Stimulated activated CD8-positive, alpha-beta memory T cell treated with anti-CD3 and anti-CD28 coated beads, Interleukin-7, amount 100 ng/mL, for 48 hours (primary cell): Measurements from ENCODE around the gene PPP1R8.
"Not testable (repeated sequence)": the region's sequence is repeated elsewhere in the genome, so short reads cannot be mapped to it uniquely, and the experiment has no call there.

Source experiments
- DNase-seq, 2 donors: peaks; one replicate each; pipeline ENCODE4 v3.0.0-alpha.2; 2020; ENCODE audit warnings: low read depth in 1 of 2; ENCODE audit errors: extremely low read depth in 1 of 2

Gene PPP1R8

DNA sequence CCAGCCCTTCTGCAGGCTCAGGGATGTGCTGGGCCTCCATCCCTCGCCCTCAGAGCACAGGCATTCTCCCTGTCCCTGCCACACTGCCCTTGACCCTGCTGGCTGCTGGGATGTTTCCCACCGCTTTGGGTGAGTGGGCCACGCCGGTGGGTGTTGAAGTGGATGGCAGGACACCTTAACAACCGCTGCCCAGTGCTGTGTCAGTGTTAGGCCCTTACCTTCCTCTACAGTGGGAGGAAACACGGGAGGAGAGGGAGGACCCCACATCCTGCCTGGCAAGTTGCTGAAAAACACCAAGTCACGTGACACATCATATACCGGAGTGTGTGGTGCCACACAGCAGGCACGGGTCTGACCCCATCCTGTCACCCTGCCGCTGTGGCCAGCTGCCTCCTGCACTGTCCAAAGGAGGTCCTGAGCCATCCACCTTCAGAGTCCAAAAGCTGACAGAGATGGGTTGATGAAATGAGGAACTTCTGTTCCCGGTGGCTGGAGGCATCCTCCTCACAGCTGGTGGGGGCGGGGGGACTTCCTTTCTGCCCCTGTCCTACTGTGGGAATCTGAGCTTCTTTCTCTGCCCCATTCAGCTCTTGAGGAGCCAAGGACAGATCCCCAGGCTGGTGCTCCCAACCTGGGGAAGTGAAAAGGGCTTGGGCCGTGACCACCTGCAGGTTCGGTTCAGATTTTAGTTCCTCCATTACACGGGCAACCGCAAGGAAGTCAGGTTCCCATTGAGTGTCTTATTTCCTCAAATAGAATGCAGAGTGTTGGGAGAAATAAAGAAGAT lies 38.5 kb downstream of the PPP1R8 start:
- peak in 1 of 2 donors; percentile 60 for DNase-seq

DNA sequence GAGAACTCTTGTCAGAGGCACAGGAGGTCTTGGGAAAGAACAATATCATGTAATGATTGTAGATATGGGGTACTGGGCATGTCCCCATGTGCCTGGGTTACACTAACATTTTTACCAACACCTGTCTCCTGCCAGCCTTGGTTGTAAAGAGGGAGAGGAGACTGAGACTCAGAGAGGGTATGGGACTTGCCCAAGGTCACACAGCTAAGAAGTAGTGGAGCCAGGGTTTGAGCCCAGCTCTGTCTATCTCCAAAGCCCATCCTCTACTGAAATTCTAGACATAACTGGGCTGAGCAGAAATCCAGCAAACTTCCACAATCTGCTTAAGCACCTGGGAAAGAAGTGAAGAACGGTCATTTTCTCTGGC lies 39.1 kb downstream of the PPP1R8 start:
- DNase-seq = no peak

DNA sequence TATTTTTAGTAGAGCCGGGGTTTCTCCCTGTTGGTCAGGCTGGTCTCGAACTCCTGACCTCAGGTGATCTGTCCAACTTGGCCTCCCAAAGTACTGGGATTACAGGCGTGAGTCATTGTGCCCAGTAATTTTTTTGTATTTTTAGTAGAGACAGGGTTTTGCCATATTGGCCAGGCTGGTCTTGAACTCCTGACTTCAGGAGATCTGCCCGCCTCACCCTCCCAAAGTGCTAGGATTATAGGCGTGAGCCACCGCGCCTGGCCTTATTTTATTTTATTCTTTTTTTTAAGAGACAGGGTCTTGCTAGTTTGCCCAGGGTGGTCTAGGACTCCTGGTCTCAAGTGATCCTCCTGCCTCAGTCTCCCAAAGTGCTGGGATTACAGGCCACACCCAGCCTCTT lies 40.5 kb downstream of the PPP1R8 start:
- not testable (repeated sequence) for DNase-seq

GRCh38 chr1:27872059-27872801 lies 41.6 kb downstream of the PPP1R8 start, which contains the start of gene THEMIS2:
TSS of gene THEMIS2 (plus strand) at chr1:27872544. CDS start at chr1:27872572, 28 bp downstream.
- peak; percentile 57 to 71 for DNase-seq

GRCh38 chr1:27872802-27873551 lies 42.4 kb downstream of the PPP1R8 start:
- DNase-seq = no peak

DNA sequence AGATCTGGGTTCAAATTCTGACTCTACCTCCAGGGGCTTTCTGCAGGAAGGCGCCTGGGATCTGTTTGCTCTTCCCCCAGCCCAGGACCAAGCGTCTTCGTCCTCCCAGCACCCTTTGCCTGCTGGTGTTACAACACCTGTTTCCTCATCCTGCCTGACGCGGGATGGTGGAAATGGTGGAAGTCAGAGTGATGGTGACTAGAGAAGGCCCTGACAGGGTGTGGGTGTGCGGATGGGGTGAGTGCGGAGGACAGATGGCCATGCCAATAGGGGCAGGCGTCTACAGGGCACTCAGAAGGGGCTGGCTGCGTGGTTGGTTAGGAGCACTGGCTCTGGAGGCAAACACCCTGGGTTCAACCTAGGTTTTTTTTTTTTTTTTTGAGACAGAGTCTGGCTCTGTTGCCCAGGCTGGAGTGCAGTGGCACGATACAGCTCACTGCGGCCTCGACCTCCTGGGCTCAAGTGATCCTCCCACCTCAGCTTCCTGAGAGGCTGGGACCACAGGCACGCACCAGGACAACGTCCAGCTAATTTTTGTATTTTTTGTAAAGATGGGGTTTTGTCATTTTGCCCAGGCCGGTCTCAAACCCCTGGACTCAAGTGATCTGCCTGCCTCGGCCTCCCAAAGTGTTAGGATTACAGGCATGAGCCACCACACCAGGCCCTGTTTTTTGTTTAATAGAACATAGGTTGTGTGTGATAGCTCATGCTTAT lies 43.2 kb downstream of the PPP1R8 start:
- DNase-seq = no peak

GRCh38 chr1:27876341-27877114 lies 45.9 kb downstream of the PPP1R8 start:
- no peak for DNase-seq

- no peak for DNase-seq
Measured at GRCh38 chr1:27877115-27877416, 46.5 kb downstream of the PPP1R8 start.

- no peak for DNase-seq
Measured at GRCh38 chr1:27878039-27878438, 47.5 kb downstream of the PPP1R8 start.

DNA sequence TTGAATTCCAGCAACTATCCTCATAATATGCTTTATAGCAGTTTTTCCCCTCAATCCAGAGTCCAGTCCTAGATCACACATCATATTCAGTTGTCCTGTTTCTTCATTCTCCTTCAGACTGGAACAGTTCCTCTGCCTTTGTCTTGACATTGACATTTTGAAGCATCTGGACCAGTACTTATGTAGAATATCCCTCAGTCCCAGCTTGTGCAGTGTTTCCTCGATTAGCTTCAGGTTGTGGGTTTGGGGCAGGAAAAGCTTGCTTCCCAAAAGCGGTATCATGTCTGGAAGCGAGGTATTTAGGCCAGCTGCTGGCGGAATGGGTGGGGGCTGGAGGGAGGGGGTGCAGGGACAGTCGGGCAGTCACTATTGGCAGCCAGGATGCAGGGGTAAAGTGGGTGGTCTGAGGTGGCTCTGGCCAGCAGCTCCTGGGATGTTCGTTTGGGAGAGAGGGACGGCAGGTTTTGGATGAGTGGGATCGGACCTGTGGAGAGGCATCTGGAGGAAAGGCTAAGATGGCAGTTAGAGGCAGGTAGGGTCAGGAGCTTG lies 48.3 kb downstream of the PPP1R8 start:
- DNase-seq = no peak

- no peak for DNase-seq
Measured at GRCh38 chr1:27879374-27880082, 48.9 kb downstream of the PPP1R8 start.

DNA sequence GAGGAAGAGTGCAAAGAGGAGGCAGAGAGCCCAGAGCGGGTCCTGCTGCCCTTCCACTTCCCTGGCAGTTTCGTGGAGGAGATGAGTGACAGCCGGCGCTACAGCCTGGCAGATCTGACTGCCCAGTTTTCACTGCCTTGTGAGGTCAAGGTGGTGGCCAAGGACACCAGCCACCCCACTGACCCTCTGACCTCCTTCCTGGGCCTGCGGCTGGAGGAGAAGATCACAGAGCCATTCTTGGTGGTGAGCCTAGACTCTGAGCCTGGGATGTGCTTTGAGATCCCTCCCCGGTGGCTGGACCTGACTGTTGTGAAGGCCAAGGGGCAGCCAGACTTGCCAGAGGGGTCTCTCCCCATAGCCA lies 51.9 kb downstream of the PPP1R8 start:
- no peak for DNase-seq

DNA sequence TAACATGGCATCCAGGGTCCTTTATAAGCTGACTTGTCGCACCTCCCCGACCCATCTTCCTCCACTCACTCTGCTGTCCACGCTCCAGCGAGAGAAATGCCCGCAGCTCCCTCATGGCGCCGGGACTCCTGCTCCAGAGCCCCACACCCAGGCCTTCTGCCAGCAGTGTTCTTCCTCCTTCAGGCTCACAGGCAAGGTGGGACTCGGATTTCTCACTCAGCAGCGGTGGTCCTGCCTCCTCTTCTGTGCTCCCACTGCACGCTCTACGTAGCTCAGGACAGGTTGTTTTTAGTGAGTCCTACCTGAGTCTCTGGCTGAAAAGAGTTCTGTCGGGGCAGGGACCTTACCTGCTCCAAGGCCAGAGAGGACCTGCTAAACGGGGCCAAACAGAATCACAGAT lies 53.0 kb downstream of the PPP1R8 start:
- no peak for DNase-seq

DNA sequence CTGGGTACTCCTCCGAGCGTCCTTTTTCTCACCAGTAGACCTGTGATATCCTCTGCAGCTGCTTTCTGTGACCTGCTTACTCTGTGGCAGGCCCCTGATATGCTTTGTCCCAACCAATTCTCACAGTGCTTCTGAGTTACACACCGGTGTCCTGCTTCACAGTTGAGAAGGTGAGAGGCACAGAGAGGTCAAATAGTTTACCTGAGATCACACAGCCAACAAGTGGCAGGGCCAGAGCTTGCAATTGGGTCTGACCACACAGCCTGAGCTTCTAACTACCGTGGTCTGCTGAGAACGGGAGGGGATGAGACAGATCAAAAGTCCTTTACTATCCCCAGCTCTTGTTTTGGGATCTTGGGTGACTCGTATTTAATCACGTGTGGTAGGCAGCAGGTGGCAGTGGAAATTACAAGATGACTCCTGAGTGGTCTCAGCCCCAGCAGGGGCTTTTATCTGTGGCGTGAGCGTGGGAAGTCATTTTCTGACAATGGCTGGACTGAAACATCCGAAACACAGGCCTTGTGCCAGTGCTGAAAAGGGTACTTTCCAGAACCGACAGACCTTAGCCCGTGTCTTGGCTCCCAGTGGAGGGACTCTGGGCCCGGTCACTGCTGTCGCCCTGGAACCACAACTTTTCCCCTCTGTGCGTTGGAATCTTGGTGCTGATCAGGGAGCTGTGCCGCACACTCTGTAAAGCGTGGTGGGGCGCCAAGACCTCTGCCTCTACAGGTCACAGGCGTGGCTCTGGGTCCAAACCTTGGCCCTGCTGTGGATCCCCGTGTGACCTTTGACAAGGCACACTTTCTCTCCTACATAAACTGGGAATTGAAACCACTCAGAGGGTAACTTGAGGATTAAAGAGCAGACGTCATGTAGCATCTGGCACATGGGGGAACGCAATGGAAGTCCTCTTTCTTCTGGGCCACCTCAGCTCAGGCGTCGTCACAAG lies 53.7 kb downstream of the PPP1R8 start:
- peak in 1 of 2 donors; percentile 39 for DNase-seq

DNA sequence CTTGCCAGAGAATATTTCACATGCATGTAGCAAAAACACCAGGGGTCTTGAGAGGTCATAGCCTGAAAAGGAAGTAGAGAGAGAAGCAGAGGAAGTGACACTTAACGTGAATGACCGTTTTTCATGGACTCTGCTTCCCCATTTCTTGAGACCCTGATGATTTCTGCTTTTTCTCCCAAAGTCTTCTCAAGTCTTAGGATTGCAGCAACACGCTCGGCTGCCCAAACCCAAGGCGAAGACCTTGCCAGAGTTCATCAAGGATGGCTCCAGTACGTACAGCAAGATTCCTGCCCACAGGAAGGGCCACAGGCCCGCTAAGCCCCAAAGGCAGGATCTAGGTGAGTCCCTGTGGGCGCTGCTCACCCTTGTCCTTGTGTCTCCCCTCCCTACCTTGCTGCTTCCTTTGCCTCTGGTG lies 54.5 kb downstream of the PPP1R8 start:
- DNase-seq = no peak

DNA sequence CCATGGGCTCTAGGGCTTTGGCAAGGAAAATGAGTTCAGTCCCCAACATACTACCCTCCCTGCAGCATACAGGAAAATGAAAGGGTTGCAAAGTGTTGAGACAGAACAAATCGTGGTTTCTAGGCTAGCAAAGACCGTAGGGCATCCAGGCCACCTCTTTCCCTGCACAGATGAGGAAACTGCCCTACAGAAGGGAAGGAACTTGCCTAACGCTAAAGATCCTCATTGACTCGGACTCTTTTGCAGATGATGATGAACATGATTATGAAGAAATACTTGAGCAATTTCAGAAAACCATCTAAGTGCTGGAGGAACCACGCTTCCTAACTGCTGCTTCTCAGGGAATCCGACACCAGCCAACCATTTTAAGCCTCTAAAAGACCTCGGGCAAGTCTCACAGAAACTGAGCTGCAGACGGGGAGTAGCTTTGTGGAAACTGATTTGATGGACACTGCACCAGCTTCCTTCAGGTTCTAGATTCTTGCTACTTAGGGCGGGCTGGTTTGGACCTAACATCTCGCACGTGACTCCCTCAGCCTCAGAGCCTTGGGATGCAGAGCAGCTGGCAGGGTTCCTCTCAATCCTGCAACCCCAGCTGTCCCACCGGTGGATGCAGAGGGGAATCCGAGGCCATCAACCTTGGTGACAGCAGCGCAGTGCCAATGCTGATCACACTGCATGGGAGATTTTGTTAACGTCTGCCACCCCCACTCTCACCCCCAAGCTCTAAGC lies 55.2 kb downstream of the PPP1R8 start:
- no peak for DNase-seq

GRCh38 chr1:27886353-27886679 lies 55.7 kb downstream of the PPP1R8 start:
- DNase-seq = no peak

GRCh38 chr1:27886744-27887143 lies 56.2 kb downstream of the PPP1R8 start:
- DNase-seq = no peak
